Measurements from ENCODE around the gene RUFY4. TPM values are rescaled to one million over a fixed set of nuclear protein-coding genes. Genes with fewer than 3 reads are reported as not detected.

The RUFY4 gene
- total RNA-seq, 1 donor from 2014 or later = not detected

DNA sequence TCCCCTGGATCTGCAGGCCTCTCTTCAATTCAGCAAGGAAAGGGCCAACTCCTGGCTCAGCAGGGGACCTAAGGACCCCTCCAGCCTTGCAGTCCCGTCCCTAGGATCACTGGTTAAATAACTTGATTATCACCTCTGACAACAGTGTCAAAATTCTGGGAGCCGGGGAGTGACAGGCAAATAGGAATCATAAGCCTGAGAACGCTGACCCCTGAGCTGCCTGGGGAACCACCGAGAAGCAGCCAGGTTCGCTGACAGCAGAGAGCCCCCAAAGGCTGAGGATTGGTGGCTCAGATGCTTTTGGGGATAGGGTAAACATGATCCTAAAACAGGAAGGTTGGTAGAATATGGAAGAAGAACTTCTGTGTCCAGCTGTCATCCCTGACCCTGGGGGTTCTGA lies 48.8 kb upstream of the RUFY4 start:
- DNase-seq (ENCODE audit: low read depth) (no peak), FAIRE-seq (no peak)
- no peaks in the 10 kb centered on the region for H3K79me2 ChIP-seq (ENCODE audit: insufficient read depth, low read length)
- Mint-ChIP-seq H3K36me3 (ENCODE audit: low read depth, unreplicated experiment) (no peaks in the 10 kb centered on the region), H3K27ac (ENCODE audit: unreplicated experiment) (no peak overlapping the region), H3K9me3 (ENCODE audit: unreplicated experiment) (no peaks in the 10 kb centered on the region), H3K4me1 (ENCODE audit: low read depth, unreplicated experiment) (peaks cover 20% of the 10 kb centered on the region), H3K27me3 (ENCODE audit: low read depth, unreplicated experiment) (peaks cover 48% of the 10 kb centered on the region), H3K4me3 (ENCODE audit: unreplicated experiment) (no peak overlapping the region)
- no peak overlapping the region for H3K9ac ChIP-seq (ENCODE audit: low read length)
- H4K20me1 ChIP-seq (ENCODE audit: insufficient read depth, low read length) = no peaks in the 10 kb centered on the region
- no peak overlapping the region for H2AFZ ChIP-seq (ENCODE audit: low read depth, low read length)
- no peak overlapping the region for H3K4me3 ChIP-seq (ENCODE audit: insufficient read depth, low read depth, low read length)
- H3K27me3 ChIP-seq (ENCODE audit: insufficient read depth, low read length) = no peaks in the 10 kb centered on the region
- TF ChIP-seq, protein P1, sequence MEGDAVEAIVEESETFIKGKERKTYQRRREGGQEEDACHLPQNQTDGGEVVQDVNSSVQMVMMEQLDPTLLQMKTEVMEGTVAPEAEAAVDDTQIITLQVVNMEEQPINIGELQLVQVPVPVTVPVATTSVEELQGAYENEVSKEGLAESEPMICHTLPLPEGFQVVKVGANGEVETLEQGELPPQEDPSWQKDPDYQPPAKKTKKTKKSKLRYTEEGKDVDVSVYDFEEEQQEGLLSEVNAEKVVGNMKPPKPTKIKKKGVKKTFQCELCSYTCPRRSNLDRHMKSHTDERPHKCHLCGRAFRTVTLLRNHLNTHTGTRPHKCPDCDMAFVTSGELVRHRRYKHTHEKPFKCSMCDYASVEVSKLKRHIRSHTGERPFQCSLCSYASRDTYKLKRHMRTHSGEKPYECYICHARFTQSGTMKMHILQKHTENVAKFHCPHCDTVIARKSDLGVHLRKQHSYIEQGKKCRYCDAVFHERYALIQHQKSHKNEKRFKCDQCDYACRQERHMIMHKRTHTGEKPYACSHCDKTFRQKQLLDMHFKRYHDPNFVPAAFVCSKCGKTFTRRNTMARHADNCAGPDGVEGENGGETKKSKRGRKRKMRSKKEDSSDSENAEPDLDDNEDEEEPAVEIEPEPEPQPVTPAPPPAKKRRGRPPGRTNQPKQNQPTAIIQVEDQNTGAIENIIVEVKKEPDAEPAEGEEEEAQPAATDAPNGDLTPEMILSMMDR (IDR thresholded peaks at IDR 0.05; ENCODE audit: insufficient read depth, low read depth, low read length) = no peak
- TF ChIP-seq EZH2 (IDR thresholded peaks at IDR 0.05; ENCODE audit: insufficient read depth, low read length) = no peak
- no peak overlapping the region for H3K27ac ChIP-seq (ENCODE audit: low read depth, low read length)
- H3K4me1 ChIP-seq (ENCODE audit: insufficient read depth, low read length) = no peaks in the 10 kb centered on the region
- H3K9me3 ChIP-seq (ENCODE audit: insufficient read depth, low read depth, low read length) = no peaks in the 10 kb centered on the region
- H3K4me2 ChIP-seq (ENCODE audit: low read length) = no peak overlapping the region
- no peaks in the 10 kb centered on the region for H3K36me3 ChIP-seq (ENCODE audit: insufficient read depth, low read length)

DNA sequence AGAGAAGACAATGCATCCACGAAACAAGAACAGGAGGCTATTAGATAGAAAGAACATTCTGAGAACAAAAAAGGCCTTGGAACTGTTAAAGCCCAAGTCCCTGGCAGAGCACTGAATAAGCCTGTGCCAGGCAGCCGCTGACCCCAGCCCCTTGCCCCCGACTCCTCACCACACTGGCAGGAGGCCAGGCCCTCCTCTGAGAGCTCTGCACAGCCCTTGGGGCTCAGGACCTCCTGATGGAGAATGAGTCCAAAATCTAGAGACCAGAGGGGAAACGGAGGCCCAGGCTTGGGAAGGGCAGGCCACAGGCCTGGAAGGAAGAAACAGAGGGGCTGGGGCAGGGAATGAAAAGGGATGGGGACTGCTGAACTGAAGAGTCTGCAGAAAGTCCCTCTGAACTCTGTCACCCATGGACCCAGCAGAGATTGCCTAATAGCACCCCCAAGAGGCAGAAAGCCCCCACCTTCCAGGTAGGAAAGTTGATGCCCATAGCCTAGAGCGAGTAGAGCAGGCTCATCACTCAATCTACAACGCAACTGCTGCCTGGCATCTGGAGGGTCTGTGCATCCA lies 48.0 kb upstream of the RUFY4 start:
- Mint-ChIP-seq H3K4me3 (ENCODE audit: unreplicated experiment) (no peak overlapping the region), H3K36me3 (ENCODE audit: low read depth, unreplicated experiment) (no peaks in the 10 kb centered on the region), H3K27me3 (ENCODE audit: low read depth, unreplicated experiment) (peaks cover 52% of the 10 kb centered on the region), H3K27ac (ENCODE audit: unreplicated experiment) (no peak overlapping the region), H3K4me1 (ENCODE audit: low read depth, unreplicated experiment) (peaks cover 19% of the 10 kb centered on the region), H3K9me3 (ENCODE audit: unreplicated experiment) (no peaks in the 10 kb centered on the region)
- H3K4me2 ChIP-seq (ENCODE audit: low read length) = no peak overlapping the region
- H3K27me3 ChIP-seq (ENCODE audit: insufficient read depth, low read length) = no peaks in the 10 kb centered on the region
- H3K9me3 ChIP-seq (ENCODE audit: insufficient read depth, low read depth, low read length) = no peaks in the 10 kb centered on the region
- H3K27ac ChIP-seq (ENCODE audit: low read depth, low read length) = no peak overlapping the region
- FAIRE-seq (no peak), DNase-seq (ENCODE audit: low read depth) (no peak)
- TF ChIP-seq EZH2 (IDR thresholded peaks at IDR 0.05; ENCODE audit: insufficient read depth, low read length) = no peak
- TF ChIP-seq, protein P1 (IDR thresholded peaks at IDR 0.05; ENCODE audit: insufficient read depth, low read depth, low read length) = no peak
- H3K9ac ChIP-seq (ENCODE audit: low read length) = no peak overlapping the region
- no peak overlapping the region for H3K4me3 ChIP-seq (ENCODE audit: insufficient read depth, low read depth, low read length)
- no peaks in the 10 kb centered on the region for H3K4me1 ChIP-seq (ENCODE audit: insufficient read depth, low read length)
- H3K36me3 ChIP-seq (ENCODE audit: insufficient read depth, low read length) = no peaks in the 10 kb centered on the region
- no peak overlapping the region for H2AFZ ChIP-seq (ENCODE audit: low read depth, low read length)
- H3K79me2 ChIP-seq (ENCODE audit: insufficient read depth, low read length) = no peaks in the 10 kb centered on the region
- no peaks in the 10 kb centered on the region for H4K20me1 ChIP-seq (ENCODE audit: insufficient read depth, low read length)

DNA sequence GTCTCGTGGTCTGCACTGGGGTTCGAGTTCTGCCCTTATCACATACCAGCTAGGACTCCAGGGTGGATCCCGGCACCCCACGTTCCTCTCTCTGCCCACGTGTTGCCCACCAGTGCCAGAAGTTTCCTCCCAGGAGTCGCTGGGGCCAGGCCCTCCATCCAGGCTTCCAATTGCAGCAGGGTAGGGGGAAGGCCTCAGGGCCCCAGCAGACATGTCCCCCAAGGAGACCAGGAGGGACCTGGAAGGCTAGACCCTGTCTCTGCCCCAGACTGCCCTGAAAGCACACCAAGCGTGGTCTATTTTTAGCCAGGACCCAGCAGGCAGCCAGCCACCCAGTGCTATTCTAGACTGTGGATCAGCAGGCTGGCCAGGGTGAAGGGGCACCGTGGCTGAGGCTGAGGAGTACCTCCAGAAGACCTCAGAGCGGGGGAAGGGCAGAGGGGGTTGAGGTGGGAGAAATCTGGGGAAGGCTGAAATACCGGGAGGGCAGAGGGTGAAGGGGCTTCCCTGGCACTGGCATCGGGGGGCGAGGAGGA lies 47.4 kb upstream of the RUFY4 start:
- no peak for FAIRE-seq
- Histone ChIP-seq H3K36me3 (ENCODE audit: insufficient read depth, low read length) (no peaks in the 10 kb centered on the region), H3K4me1 (ENCODE audit: insufficient read depth, low read length) (no peaks in the 10 kb centered on the region), H3K9ac (ENCODE audit: low read length) (no peak overlapping the region), H3K79me2 (ENCODE audit: insufficient read depth, low read length) (no peaks in the 10 kb centered on the region), H3K4me2 (ENCODE audit: low read length) (no peak overlapping the region), H2AFZ (ENCODE audit: low read depth, low read length) (no peak overlapping the region), H3K27ac (ENCODE audit: low read depth, low read length) (no peak overlapping the region), H3K27me3 (ENCODE audit: insufficient read depth, low read length) (no peaks in the 10 kb centered on the region), H4K20me1 (ENCODE audit: insufficient read depth, low read length) (no peaks in the 10 kb centered on the region), H3K9me3 (ENCODE audit: insufficient read depth, low read depth, low read length) (no peaks in the 10 kb centered on the region), H3K4me3 (ENCODE audit: insufficient read depth, low read depth, low read length) (no peak overlapping the region)
- Mint-ChIP-seq H3K4me1 (ENCODE audit: low read depth, unreplicated experiment) (peaks cover 18% of the 10 kb centered on the region), H3K36me3 (ENCODE audit: low read depth, unreplicated experiment) (no peaks in the 10 kb centered on the region), H3K9me3 (ENCODE audit: unreplicated experiment) (no peaks in the 10 kb centered on the region), H3K27me3 (ENCODE audit: low read depth, unreplicated experiment) (peaks cover 51% of the 10 kb centered on the region), H3K4me3 (ENCODE audit: unreplicated experiment) (no peak overlapping the region), H3K27ac (ENCODE audit: unreplicated experiment) (no peak overlapping the region)
- no peak for DNase-seq (ENCODE audit: low read depth)
- TF ChIP-seq, protein P1 (IDR thresholded peaks at IDR 0.05; ENCODE audit: insufficient read depth, low read depth, low read length) = no peak
- no peak for TF ChIP-seq EZH2 (IDR thresholded peaks at IDR 0.05; ENCODE audit: insufficient read depth, low read length)

All from astrocyte (in vitro differentiated cells and primary cell).